Activated gamma-delta T cell treated with anti-CD3 and anti-CD28 coated beads, Interleukin-2, amount 50 U/mL, for 16 hours (primary cell): ENCODE measurements around the gene POLR2H.

ENCODE experiments used
- DNase-seq: peaks from one replicate; pipeline ENCODE4 v3.0.0-alpha.2; 2020; ENCODE audit warnings: low read depth

Gene POLR2H

GRCh38 chr3:184387174-184387714 is 25.7 kb downstream of the POLR2H start:
- no peak for DNase-seq

- DNase-seq: no peak
Measured at GRCh38 chr3:184388164-184388935, 26.8 kb downstream of the POLR2H start.

GRCh38 chr3:184388936-184389230 is 27.4 kb downstream of the POLR2H start:
- DNase-seq: no peak

- no peak for DNase-seq
Measured at GRCh38 chr3:184389384-184389783, 27.9 kb downstream of the POLR2H start.

- DNase-seq: no peak
Measured at GRCh38 chr3:184389935-184390528, 28.5 kb downstream of the POLR2H start.

GRCh38 chr3:184391266-184391665 is 29.8 kb downstream of the POLR2H start:
- no peak for DNase-seq

- DNase-seq: no peak
Measured at GRCh38 chr3:184395320-184395660, 33.8 kb downstream of the POLR2H start.

GRCh38 chr3:184399410-184399809 is 37.9 kb downstream of the POLR2H start:
- DNase-seq: no peak

GRCh38 chr3:184405075-184406030 is 43.8 kb downstream of the POLR2H start:
- DNase-seq: no peak

- DNase-seq: no peak
Measured at GRCh38 chr3:184409331-184409926, 47.9 kb downstream of the POLR2H start.

GRCh38 chr3:184409946-184410500 is 48.5 kb downstream of the POLR2H start:
- DNase-seq: no peak

GRCh38 chr3:184414418-184415202 is 53.1 kb downstream of the POLR2H start:
- no peak for DNase-seq

GRCh38 chr3:184415203-184415490 is 53.6 kb downstream of the POLR2H start:
- DNase-seq: no peak

- peak; percentile 47 for DNase-seq
Measured at GRCh38 chr3:184417619-184418327, 56.3 kb downstream of the POLR2H start.
